HG03460 (cell line): Measurements from ENCODE around the gene ISL2.

Experiments
- ATAC-seq: cut with Tn5 transposase; IDR thresholded peaks from one replicate; pipeline ENCODE4 v1.9.1; 2021; ENCODE audit not compliant: unreplicated experiment

The ISL2 gene

GRCh38 chr15:76341366-76342057 lies 4.9 kb downstream of the ISL2 start:
- ATAC-seq, result no peak

GRCh38 chr15:76342058-76342381 lies 5.4 kb downstream of the ISL2 start:
- no peak for ATAC-seq

GRCh38 chr15:76342382-76343201 lies 6.0 kb downstream of the ISL2 start:
- ATAC-seq, result no peak

- ATAC-seq, result no peak
Measured at GRCh38 chr15:76343313-76343996, 6.9 kb downstream of the ISL2 start.

GRCh38 chr15:76344893-76345582 lies 8.5 kb downstream of the ISL2 start:
- ATAC-seq, result no peak

- no peak for ATAC-seq
Measured at GRCh38 chr15:76345583-76345879, 9.0 kb downstream of the ISL2 start.

GRCh38 chr15:76345880-76346668 lies 9.5 kb downstream of the ISL2 start:
- no peak for ATAC-seq

GRCh38 chr15:76346669-76347481 lies 10.3 kb downstream of the ISL2 start:
- no peak for ATAC-seq

- no peak for ATAC-seq
Measured at GRCh38 chr15:76347482-76348055, 11.0 kb downstream of the ISL2 start.

GRCh38 chr15:76349301-76350070 lies 12.9 kb downstream of the ISL2 start:
- no peak for ATAC-seq

GRCh38 chr15:76353023-76353577 lies 16.5 kb downstream of the ISL2 start:
- no peak for ATAC-seq

GRCh38 chr15:76353903-76354302 lies 17.3 kb downstream of the ISL2 start:
- no peak for ATAC-seq

- no peak for ATAC-seq
Measured at GRCh38 chr15:76354823-76355440, 18.4 kb downstream of the ISL2 start.

- no peak for ATAC-seq
Measured at GRCh38 chr15:76358453-76358852, 21.9 kb downstream of the ISL2 start.

GRCh38 chr15:76359152-76359551 lies 22.6 kb downstream of the ISL2 start:
- ATAC-seq, result no peak

- no peak for ATAC-seq
Measured at GRCh38 chr15:76360416-76360815, 23.8 kb downstream of the ISL2 start.

- no peak for ATAC-seq
Measured at GRCh38 chr15:76363251-76363650, 26.7 kb downstream of the ISL2 start.

GRCh38 chr15:76366714-76367113 lies 30.1 kb downstream of the ISL2 start:
- ATAC-seq, result no peak
